H1 (cell line): ENCODE data around the gene GATB. TPM values are rescaled to one million over a fixed set of nuclear protein-coding genes. Genes with fewer than 3 reads are reported as not detected.

Source experiments
- CTCF ChIA-PET: fragments of 300-600 bp; sonication (Branson Sonifier 250); formaldehyde crosslinking; loops from one replicate; lab custom pipeline; 2021; ENCODE audit not compliant: partially characterized antibody; lab: Charles Lee
- POLR2A ChIA-PET: fragments of 300-600 bp; sonication (Branson Sonifier 250); formaldehyde crosslinking; loops from one replicate; lab custom pipeline; 2021; ENCODE audit warnings: inconsistent platforms; ENCODE audit not compliant: partially characterized antibody; lab: Charles Lee
- DNase-seq, 2 experiments: peaks; one replicate each; pipeline versions ENCODE4 v3.0.0 to v3.0.0-alpha.2; 2010 to 2022; ENCODE audit warnings: low spot score in 2 of 2, low read depth in 1 of 2, mixed read lengths in 1 of 2
- FAIRE-seq: peaks from 2 replicates; lab custom pipeline; 2011; peaks lifted over from hg19 to GRCh38; lab: Jason Lieb, UNC
- H2AFZ ChIP-seq: 2 replicates; pipeline ENCODE4 v1.8.1; 2012; ENCODE audit warnings: low read length, inconsistent platforms
- H2AK5ac ChIP-seq: 2 replicates; pipeline ENCODE4 v1.6.1; 2013; ENCODE audit warnings: low read depth, low read length
- H2BK120ac ChIP-seq: replicated peaks from 2 replicates; pipeline ENCODE3; 2013; ENCODE audit warnings: low read depth, low read length, inconsistent platforms
- H2BK12ac ChIP-seq: 2 replicates; pipeline ENCODE4 v1.6.1; 2013; ENCODE audit warnings: low read depth, low read length
- H2BK15ac ChIP-seq: 2 replicates; pipeline ENCODE4 v1.6.1; 2013; ENCODE audit warnings: low read length
- H2BK20ac ChIP-seq: 2 replicates; pipeline ENCODE4 v1.6.1; 2013; ENCODE audit warnings: low read length
- H2BK5ac ChIP-seq: 2 replicates; pipeline ENCODE4 v1.6.1; 2013; ENCODE audit warnings: low read depth, low read length
- H3K14ac ChIP-seq: 2 replicates; pipeline ENCODE4 v1.6.1; 2013; ENCODE audit warnings: inconsistent platforms; ENCODE audit not compliant: insufficient read length
- H3K18ac ChIP-seq: 2 replicates; pipeline ENCODE4 v1.6.1; 2013; ENCODE audit warnings: low read length; ENCODE audit errors: extremely low read depth
- H3K23ac ChIP-seq: 2 replicates; pipeline ENCODE4 v1.6.1; 2013; ENCODE audit warnings: inconsistent platforms; ENCODE audit not compliant: insufficient read length
- H3K23me2 ChIP-seq: 2 replicates; pipeline ENCODE4 v1.6.1; 2013; ENCODE audit warnings: low read depth, low read length
- H3K27ac ChIP-seq: 2 replicates; pipeline ENCODE4 v1.6.1; 2011; ENCODE audit warnings: low read depth, low read length, inconsistent platforms
- H3K27me3 ChIP-seq, 4 experiments: replicated peaks in 1 of 4; 1 replicate in 1 of 4; 2 replicates in 3 of 4; pipeline versions ENCODE4 v1.6.1 to v1.8.1; 2011 to 2013; ENCODE audit warnings: low read length in 3 of 4, mild to moderate bottlenecking in 3 of 4, inconsistent platforms in 2 of 4, mixed read lengths in 2 of 4, moderate library complexity in 1 of 4; ENCODE audit not compliant: control insufficient read depth in 3 of 4, insufficient read depth in 3 of 4; ENCODE audit errors: extremely low read depth in 1 of 4
- H3K36me3 ChIP-seq, 4 experiments: 2 replicates each; pipeline versions ENCODE4 v1.6.1 to v1.8.1; 2011 to 2013; ENCODE audit warnings: mild to moderate bottlenecking in 4 of 4, low read length in 3 of 4, moderate library complexity in 2 of 4, control low read depth in 1 of 4, inconsistent platforms in 1 of 4; ENCODE audit not compliant: insufficient read depth in 4 of 4, control insufficient read depth in 2 of 4
- H3K4ac ChIP-seq: replicated peaks from 2 replicates; pipeline ENCODE3; 2013; ENCODE audit warnings: low read length, low read depth, mixed read lengths, inconsistent platforms; ENCODE audit not compliant: insufficient read length
- H3K4me1 ChIP-seq, 4 experiments: replicated peaks in 1 of 4; 1 replicate in 1 of 4; 2 replicates in 3 of 4; pipeline versions ENCODE4 v1.6.1 to v1.8.1; 2011 to 2013; ENCODE audit warnings: low read length in 3 of 4, inconsistent platforms in 2 of 4, mixed read lengths in 1 of 4; ENCODE audit not compliant: insufficient read depth in 4 of 4, control insufficient read depth in 3 of 4
- H3K4me2 ChIP-seq, 2 experiments: 2 replicates each; pipeline versions ENCODE4 v1.6.1 to v1.8.1; 2011 to 2013; ENCODE audit warnings: low read depth in 2 of 2, low read length in 2 of 2, control low read depth in 1 of 2, inconsistent platforms in 1 of 2, mild to moderate bottlenecking in 1 of 2; ENCODE audit not compliant: insufficient read depth in 1 of 2
- H3K4me3 ChIP-seq, 4 experiments: fragments of 200-600, 300-600 bp in 1 of 4; sonication (generic), shearing (Covaris generic), sonication (Bioruptor Twin) in 1 of 4; 2 replicates each; pipeline versions ENCODE4 v1.5.1 to v1.8.1; 2011 to 2016; ENCODE audit warnings: low read length in 4 of 4, low read depth in 3 of 4, control low read depth in 2 of 4, inconsistent platforms in 2 of 4, mild to moderate bottlenecking in 2 of 4, mixed read lengths in 1 of 4, moderate library complexity in 1 of 4; ENCODE audit not compliant: insufficient read depth in 2 of 4; ENCODE audit errors: extremely low read depth in 1 of 4
- H3K56ac ChIP-seq: replicated peaks from 2 replicates; pipeline ENCODE3; 2013; ENCODE audit warnings: low read depth, mild to moderate bottlenecking, mixed read lengths, low read length, inconsistent platforms; ENCODE audit not compliant: insufficient read length
- H3K79me1 ChIP-seq: 2 replicates; pipeline ENCODE4 v1.6.1; 2013; ENCODE audit warnings: low read depth, low read length, control low read depth
- H3K79me2 ChIP-seq, 2 experiments: 2 replicates each; pipeline versions ENCODE4 v1.6.1 to v1.8.1; 2012 to 2013; ENCODE audit warnings: low read length in 2 of 2, mild to moderate bottlenecking in 2 of 2, inconsistent platforms in 1 of 2; ENCODE audit not compliant: insufficient read depth in 2 of 2, control insufficient read depth in 1 of 2
- H3K9ac ChIP-seq, 4 experiments: replicated peaks in 1 of 4; 1 replicate in 1 of 4; 2 replicates in 3 of 4; pipeline versions ENCODE4 v1.6.1 to v1.8.1; 2011 to 2013; ENCODE audit warnings: low read depth in 3 of 4, low read length in 3 of 4, control low read depth in 2 of 4, mild to moderate bottlenecking in 2 of 4, moderate library complexity in 2 of 4, inconsistent platforms in 1 of 4; ENCODE audit errors: extremely low read depth in 1 of 4
- H3K9me3 ChIP-seq, 2 experiments: 2 replicates each; pipeline versions ENCODE4 v1.6.1 to v1.8.1; 2012 to 2013; ENCODE audit warnings: mild to moderate bottlenecking in 2 of 2, moderate library complexity in 2 of 2, control low read depth in 1 of 2, inconsistent platforms in 1 of 2, low read depth in 1 of 2, low read length in 1 of 2, mixed read lengths in 1 of 2; ENCODE audit not compliant: insufficient read depth in 2 of 2
- H4K20me1 ChIP-seq, 2 experiments: replicated peaks in 1 of 2; 2 replicates each; pipeline versions ENCODE3 to v1.8.1; 2011 to 2013; ENCODE audit warnings: inconsistent platforms in 2 of 2, low read length in 2 of 2, mild to moderate bottlenecking in 1 of 2; ENCODE audit not compliant: insufficient read depth in 2 of 2, control insufficient read depth in 1 of 2
- H4K5ac ChIP-seq: 2 replicates; pipeline ENCODE4 v1.6.1; 2013; ENCODE audit warnings: low read length, low read depth, mixed read lengths, inconsistent platforms; ENCODE audit not compliant: insufficient read length
- H4K8ac ChIP-seq: 2 replicates; pipeline ENCODE4 v1.8.0; 2013; ENCODE audit warnings: mild to moderate bottlenecking, moderate library complexity, low read length, inconsistent platforms; ENCODE audit not compliant: insufficient read depth; ENCODE audit errors: extremely low read depth
- H4K91ac ChIP-seq: replicated peaks from 2 replicates; pipeline ENCODE3; 2013; ENCODE audit warnings: low read length, mixed read lengths, inconsistent platforms; ENCODE audit not compliant: insufficient read length
- ASH2L ChIP-seq: fragments of 200-600, 300-600 bp; sonication (generic); IDR thresholded peaks from one replicate; pipeline ENCODE4 v1.7.1; 2017; ENCODE audit warnings: low read length
- EZH2 ChIP-seq: fragments of 200-600 bp; sonication (generic); IDR thresholded peaks from 2 replicates; pipeline ENCODE4 v1.7.1; 2012; ENCODE audit warnings: low read depth, mild to moderate bottlenecking, moderate library complexity, low read length, inconsistent platforms; ENCODE audit not compliant: severe bottlenecking
- GABPA ChIP-seq: IDR thresholded peaks from 2 replicates; pipeline ENCODE4 v1.6.1; 2011; ENCODE audit warnings: mild to moderate bottlenecking, low read length, moderate library complexity, borderline replicate concordance; ENCODE audit not compliant: insufficient read depth
- POLR2AphosphoS5 ChIP-seq: IDR thresholded peaks from 2 replicates; pipeline ENCODE4 v1.6.1; 2011; ENCODE audit warnings: low read depth, low read length
- TAF7 ChIP-seq: optimal IDR thresholded peaks from 2 replicates; pipeline ENCODE3; 2011; ENCODE audit warnings: low read depth, mild to moderate bottlenecking, inconsistent platforms, low read length, moderate library complexity, borderline replicate concordance
- WGBS, 2 experiments: shearing (Covaris generic) in 1 of 2; methylation state at CpG; one replicate each; pipeline versions ENCODE4 v1.1.6 to v1.1.7; 2013 to 2015; ENCODE audit warnings: low lambda C conversion rate in 2 of 2, mixed read lengths in 2 of 2, inconsistent platforms in 1 of 2, low coverage in 1 of 2, missing lambda C conversion rate in 1 of 2; ENCODE audit not compliant: insufficient replicate concordance in 2 of 2, insufficient coverage in 1 of 2, insufficient read length in 1 of 2; ENCODE audit errors: extremely low coverage in 1 of 2, missing lambda C conversion rate in 1 of 2; 5-methylcytosine and 5-hydroxymethylcytosine counted together
- polyA plus RNA-seq, 7 experiments: library from polyadenylated mRNA; depleted of rRNA in 3 of 7; stranded (reverse) in 5 of 7; unstranded in 2 of 7; fragments of >200 nt in 5 of 7; fragments of 200-250 nt in 2 of 7; gene quantifications; 1 replicate in 5 of 7; 2 replicates in 1 of 7; 4 replicates in 1 of 7; pipeline versions ENCODE4 v1.2.1 to v1.2.3, GENCODE V29; 2011 to 2013; ENCODE audit warnings: missing spikeins in 2 of 7, mixed read lengths in 2 of 7
- total RNA-seq: library from RNA; stranded (reverse); fragmentation: NEBNext Ultra II Directional; extraction: Animal tissue kit (Norgen Biotek cat#: 25700); gene quantifications from 2 replicates; pipeline ENCODE4 v1.2.1, GENCODE V29; 2021

GATB gene
- total and polyA plus RNA-seq, 2 of the 8 experiments (the other 6 are each of a cell fraction or from before 2014, with no cell fraction given), result 15.3 to 18.0 TPM

DNA sequence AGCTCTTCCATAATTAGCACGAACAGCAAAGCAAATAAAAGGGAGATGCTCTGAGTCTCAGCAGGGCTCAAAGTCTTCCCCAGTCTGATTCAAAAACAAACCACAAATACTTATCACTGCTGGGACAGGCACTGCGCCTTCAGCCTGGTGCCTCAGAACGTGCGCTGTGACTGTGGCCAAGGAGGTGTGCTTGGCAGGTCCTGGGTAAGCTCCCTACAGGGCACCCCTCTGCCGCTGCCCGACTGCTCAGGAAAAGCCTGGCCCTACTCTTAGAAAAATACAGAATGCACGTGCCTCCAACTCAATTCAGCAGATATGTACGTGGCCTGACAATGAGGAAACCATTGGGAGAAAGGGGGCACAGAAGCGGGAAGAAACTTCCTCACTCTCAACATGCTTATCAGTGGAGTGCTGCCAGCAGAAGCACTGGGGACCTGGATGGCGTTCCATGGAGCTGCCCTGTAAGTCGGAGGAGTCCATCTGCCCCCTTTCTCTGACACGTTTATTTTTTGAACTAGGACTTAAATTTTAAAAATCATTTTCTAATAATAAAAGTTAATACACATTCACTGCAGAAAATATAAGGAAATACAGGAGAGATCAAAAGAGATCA lies 86.8 kb downstream of the GATB start:
- H4K5ac ChIP-seq, result no peak overlapping the region
- CTCF ChIA-PET, result interaction anchor here (0.7 to 1.9 kb wide), 7 partner anchors 9 to 557 kb away, joined by 3 to 6 read pairs (median 3); no protein-coding TSS in a partner anchor
- H3K4me2 ChIP-seq, result no peak overlapping the region
- no peak overlapping the region for H2BK5ac ChIP-seq
- H3K14ac ChIP-seq, result no peak overlapping the region
- H4K8ac ChIP-seq, result no peak overlapping the region
- no peak overlapping the region for H3K23ac ChIP-seq
- H3K23me2 ChIP-seq, result no peaks in the 10 kb centered on the region
- no peaks in the 10 kb centered on the region for H3K79me2 ChIP-seq
- FAIRE-seq (no peak), DNase-seq (no peak)
- H3K79me1 ChIP-seq, result no peaks in the 10 kb centered on the region
- TF ChIP-seq POLR2AphosphoS5, result no peak
- TF ChIP-seq ASH2L, result no peak
- TF ChIP-seq TAF7, result no peak
- TF ChIP-seq GABPA, result no peak
- no peak for TF ChIP-seq EZH2
- H3K9ac ChIP-seq, result no peak overlapping the region
- 83% methylated on average over 12 of the region's 12 CpGs; no CpG with 5 or more reads in 1 of the 2 experiments for WGBS, 2 experiments
- H3K56ac ChIP-seq, result no peak overlapping the region
- H2AK5ac ChIP-seq, result no peak overlapping the region
- H3K27ac ChIP-seq, result no peak overlapping the region
- no peak overlapping the region for H3K4ac ChIP-seq
- H3K9me3 ChIP-seq, result no peaks in the 10 kb centered on the region
- H3K36me3 ChIP-seq, result no peaks in the 10 kb centered on the region
- H2BK15ac ChIP-seq, result no peak overlapping the region
- H3K4me1 ChIP-seq, result peaks cover 1 to 7% (median 3%) of the 10 kb centered on the region in 4 experiments; a peak in 5 of 7 replicates
- H2BK120ac ChIP-seq, result no peak overlapping the region
- no peak overlapping the region for H3K4me3 ChIP-seq
- H2BK12ac ChIP-seq, result no peak overlapping the region; the same call in 1 of the 2 replicates
- H3K18ac ChIP-seq, result no peak overlapping the region
- POLR2A ChIA-PET, result interaction anchor here (1.1 kb wide), 1 partner anchor 557 kb away, joined by 4 read pairs; no protein-coding TSS in a partner anchor
- H4K91ac ChIP-seq, result no peak overlapping the region
- H2BK20ac ChIP-seq, result no peak overlapping the region
- H3K27me3 ChIP-seq, result no peaks in the 10 kb centered on the region
- H2AFZ ChIP-seq, result no peak overlapping the region
- no peaks in the 10 kb centered on the region for H4K20me1 ChIP-seq
